Islet precursor cell (in vitro differentiated cells): ENCODE data around the gene ZNF148.

Experiments used
- DNase-seq: peaks from one replicate; pipeline ENCODE4 v3.0.0-alpha.2; 2018

Gene ZNF148

GRCh38 chr3:125213364-125213755 lies 161.8 kb downstream of the ZNF148 start:
- DNase-seq: no peak

DNA sequence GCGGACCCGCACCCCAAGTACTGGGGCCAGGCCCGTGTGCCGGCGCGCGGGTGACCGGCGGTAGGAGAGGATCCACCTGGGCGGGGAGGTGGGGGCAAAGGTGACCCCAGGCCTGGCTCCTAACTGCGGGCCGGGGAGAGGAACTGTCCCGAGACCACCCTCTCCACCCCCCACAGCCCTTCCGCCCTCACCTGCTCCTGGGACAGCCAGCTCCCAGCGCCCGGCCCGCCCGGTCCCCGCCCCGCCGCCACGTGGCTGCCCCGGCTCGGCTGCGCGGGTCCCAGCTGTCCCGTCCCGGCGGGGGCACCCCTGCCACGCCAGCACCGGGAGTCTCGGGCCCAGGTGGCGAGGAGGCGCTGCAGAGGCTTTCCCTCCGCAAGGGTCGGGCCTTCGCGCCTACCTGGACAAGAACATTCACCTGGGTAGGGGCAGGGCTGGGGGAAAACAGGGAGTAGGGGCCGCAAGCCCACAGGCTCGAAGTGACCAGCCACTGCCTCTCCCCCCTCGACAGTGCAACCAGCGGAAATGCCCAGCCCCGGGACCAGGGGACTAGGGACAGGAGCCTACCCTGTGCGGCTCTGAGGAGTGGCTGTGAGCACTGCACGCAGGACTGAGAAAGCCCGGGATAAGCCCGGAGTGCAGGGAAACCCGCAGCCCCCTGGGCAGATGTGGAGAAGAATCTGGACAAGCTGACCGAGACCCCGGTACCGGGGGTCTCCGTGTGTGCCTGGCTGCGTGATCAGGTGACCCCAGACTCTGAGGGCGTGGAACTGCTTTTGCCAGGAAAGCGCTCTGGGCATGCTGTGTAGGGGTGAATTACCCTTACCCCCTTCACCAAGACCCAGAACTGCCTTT lies 162.4 kb downstream of the ZNF148 start, which contains the start of gene SLC12A8:
SLC12A8 (minus strand) TSS at position 240 of the 855 bp plus-strand sequence. CDS start 1,399 bp downstream, outside the sequence.
- DNase-seq: peak; percentile 69

- no peak for DNase-seq
Observed at GRCh38 chr3:125212091-125212508, 163.0 kb downstream of the ZNF148 start.

DNA sequence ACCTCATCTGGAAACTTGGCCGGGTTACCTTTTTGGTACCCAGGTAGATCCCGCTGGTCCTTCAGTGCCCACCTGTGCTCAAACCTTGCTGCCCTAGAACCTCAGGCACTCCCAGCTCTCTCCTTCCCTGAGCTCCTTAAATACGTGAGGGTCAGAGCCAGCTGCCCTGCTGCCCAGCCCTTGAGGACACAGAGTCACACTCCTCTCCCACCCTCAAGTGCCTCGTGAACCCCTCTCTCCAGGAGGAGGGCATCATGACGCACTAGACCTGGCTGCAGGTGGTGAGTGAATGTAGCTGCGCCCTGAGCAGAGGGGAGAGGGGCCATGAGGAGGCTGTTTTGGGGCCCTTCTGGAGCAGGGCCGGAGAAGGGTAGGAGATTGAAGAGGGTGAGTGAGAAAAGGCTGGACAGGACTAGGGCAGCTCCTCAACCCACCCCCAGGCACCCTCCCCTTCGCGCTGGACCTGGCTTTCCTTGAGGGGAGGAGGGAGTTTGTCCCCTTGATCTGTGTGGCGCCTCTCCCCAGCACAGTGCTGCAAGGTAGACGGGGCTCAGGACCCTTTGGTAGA lies 163.5 kb downstream of the ZNF148 start:
- DNase-seq: no peak

DNA sequence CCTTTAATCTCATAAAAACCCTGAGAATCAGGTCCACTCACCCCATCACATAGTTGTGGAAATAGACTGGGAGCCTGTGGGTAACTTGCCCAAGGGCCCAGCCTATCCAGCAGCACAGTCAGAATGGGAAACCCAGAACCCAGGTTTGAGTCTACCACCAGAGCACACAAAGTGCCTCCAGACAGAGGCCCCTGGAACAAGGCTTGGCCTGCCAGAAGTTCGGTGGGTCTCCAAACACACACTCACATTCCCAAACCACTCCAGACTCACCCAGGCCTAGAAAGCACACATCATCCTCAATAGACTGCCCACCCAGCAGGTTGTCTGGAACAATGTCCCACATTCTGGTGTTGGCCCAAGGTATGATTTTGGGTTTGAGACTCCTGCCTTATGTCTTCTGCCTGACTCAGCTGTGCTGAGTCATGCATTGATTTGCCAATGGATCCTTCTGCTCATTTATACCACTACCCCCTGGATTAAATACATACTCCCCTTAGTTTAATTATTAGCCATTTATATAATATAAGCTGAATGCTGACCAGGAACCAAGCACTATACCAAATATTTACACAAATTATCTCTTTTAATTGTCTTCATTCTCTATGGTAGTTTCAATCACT lies 167.1 kb downstream of the ZNF148 start:
- DNase-seq: no peak

- no peak for DNase-seq
Observed at GRCh38 chr3:125207507-125207906, 167.6 kb downstream of the ZNF148 start.

GRCh38 chr3:125206934-125207333 lies 168.2 kb downstream of the ZNF148 start:
- no peak for DNase-seq

GRCh38 chr3:125203731-125204130 lies 171.4 kb downstream of the ZNF148 start:
- no peak for DNase-seq

DNA sequence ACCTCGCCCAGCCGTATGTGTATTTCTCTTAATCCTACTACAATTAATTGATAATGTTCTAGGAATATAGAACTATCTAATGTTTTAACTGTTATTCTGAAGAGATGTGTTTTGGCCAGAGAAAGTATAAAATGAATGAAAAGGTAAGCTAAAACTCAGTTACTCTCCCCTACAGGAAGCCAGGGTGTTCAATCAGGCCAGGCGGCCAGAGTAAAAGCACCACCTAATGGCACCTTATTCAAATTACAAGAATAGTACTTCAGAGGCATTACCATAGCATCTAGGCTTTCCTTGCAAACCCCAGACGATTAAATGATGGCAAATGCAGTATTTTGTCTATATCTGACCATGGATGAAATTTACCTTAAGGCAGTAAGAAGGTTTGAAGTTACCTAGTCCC lies 172.9 kb downstream of the ZNF148 start:
- DNase-seq: no peak

DNA sequence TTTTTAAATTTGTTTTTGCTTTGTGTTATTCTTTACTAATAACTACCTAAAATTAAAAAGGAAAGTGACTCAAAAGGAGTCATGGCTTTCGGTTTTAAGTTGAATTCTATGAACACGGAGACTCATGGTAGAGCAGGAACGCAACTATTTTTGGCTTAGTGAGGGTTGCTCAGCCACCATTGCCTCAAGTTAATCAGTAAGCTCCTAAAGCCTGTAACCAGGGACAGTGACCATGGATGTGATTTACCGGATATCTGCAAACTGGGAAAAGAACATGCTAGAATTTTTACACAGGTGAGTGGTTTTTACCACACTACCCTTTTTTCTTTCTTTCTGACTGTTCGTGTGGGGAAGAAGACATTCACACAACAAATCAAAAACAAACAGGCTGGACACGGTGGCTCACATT lies 174.4 kb downstream of the ZNF148 start:
- DNase-seq: no peak

DNA sequence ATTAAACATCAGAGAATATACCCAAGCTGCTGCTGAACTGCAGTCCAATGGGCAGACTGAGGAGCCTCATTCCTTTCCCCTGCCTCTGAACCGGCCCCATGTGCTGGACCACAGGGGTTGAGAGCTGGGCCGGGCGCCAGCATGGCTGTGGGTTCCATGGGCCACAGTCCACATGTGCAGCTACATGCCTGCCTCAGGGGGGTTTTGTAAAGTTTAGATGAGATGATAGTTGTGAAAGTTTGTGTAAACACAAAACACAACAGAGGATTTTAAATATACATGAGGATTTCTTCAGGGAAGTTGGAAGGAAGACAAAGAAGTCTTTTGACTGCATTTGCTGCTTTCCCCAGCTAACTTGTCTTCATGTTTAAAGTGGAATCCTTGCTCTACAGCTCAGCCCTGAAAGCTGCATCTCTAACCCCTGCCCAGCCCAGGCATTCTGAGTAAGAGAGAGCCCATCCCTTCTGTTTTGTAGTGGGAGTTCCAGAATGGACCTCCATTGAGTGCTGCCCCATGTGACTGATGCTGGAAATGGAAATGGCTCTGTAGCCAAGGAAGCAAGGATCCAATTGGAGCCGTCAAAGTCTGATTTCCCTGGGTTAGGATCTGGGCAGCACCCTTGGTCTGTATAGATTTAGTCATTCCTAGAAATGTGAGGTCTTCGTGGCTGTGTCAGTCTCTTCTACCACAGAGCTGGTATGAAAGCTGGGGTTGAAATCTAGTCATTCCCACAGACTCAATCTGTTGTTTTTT lies 180.1 kb downstream of the ZNF148 start:
- DNase-seq: no peak

DNA sequence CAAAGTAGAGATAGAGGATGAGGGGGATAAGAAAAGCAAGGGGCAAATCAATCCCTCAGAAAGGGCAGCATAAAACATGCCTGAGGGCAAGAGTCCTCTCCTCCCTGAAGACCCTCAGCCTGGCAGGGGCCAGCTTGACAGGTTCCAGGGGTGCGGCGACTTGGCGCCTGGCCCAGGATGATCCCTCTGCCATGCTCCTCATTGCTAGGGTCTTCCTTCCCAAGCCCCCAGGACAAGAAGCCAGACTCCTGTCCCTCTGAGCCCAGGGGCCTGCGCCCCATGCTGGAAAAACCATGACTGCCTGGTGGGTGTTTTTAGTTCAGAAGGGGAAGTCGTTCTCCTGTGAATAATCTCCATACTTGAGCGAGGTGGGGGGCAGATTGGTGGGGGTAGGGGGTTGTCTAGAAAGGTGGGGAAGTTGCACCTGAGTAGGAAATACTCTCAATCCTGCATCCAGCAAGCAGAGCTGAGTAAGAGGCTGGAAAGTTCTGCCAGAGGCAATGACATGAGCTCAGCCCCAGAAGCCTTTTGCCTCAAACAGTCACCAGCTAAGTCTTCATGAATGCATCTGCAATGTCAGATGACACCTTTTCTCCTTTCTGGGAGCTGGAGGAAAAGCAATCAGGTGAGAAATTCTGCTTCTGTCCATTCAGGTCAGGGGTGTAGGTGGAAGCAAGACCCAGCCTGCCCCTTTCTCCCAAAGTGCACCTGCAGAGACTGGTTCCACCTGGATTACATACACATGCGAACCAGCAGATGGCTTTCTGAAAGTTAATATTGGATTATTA lies 180.9 kb downstream of the ZNF148 start:
- DNase-seq: no peak

- peak; percentile 73 for DNase-seq
Observed at GRCh38 chr3:125192190-125193035, 182.7 kb downstream of the ZNF148 start.

- DNase-seq: no peak
Observed at GRCh38 chr3:125191730-125192129, 183.4 kb downstream of the ZNF148 start.

DNA sequence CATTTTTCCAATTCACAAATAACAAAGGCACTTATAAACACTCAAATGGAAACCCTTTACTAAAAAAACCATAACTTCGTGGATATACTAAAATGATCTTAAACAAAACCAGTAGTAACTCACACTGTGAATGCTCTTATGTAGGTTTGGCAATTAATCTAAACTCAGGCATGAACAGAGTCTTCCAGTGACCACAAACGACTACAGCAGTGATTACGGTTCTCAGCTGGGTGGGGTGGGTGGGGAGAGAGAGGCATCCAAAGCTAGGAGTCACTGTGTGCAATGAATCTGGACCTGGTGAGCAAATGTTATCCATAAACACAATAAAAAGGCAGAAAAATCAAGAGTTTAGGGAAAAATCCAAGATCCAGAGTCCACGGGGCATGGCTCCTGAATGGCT lies 183.9 kb downstream of the ZNF148 start:
- no peak for DNase-seq

DNA sequence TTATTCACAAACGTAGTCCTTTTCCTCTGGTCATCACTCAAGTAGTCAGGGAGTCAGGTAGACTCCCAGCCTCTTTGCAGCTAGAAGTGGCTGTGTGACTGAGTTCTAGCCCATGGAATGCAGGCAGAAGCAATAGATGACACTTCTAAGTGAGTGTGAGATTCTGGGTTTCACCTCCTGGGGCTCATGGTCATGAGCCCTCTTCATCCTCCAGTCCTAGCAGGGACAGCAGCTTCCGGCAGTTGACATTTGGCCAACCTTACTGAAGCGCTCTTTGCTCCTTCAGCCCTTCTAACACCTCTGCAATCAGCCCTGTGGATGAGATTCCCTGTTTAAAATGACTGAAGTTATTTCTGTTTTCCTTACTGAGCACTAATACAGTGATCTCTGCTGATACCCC lies 184.3 kb downstream of the ZNF148 start:
- DNase-seq: no peak

GRCh38 chr3:125189378-125190165 lies 185.6 kb downstream of the ZNF148 start:
- DNase-seq: no peak

DNA sequence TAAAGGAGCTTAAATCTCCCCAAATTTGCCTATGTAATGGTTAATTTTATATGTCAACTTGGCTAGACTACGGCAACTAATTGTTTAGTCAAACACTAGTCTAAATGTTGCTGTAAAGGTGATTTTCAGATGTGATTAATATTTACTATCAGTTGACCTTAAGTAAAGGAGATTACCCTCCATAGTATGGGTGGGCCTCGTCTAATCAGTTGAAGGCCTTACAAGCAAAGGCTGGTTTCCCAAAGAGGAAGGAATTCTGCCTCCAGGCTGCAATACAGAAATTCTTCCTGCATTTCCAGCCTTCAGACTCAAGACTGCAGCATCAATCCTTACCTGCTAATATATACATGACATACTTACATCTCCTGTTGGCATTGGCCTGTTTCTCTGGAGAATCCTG lies 186.2 kb downstream of the ZNF148 start:
- DNase-seq: no peak

DNA sequence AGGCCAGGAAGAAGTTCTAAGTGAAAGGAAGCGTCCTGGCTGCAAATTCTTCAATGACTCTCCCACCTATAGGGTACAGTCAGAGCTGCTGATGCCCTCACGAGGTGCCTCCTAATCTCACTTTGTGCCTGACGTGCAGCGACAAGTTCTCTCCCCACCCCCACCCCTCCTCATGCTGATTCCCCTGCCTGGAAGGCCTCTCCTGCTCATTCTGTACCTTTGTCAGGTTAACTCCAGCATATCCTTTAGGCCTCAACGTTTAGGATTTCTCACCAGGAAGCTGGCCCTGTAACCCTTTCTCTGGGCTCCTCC lies 187.6 kb downstream of the ZNF148 start:
- DNase-seq: no peak

DNA sequence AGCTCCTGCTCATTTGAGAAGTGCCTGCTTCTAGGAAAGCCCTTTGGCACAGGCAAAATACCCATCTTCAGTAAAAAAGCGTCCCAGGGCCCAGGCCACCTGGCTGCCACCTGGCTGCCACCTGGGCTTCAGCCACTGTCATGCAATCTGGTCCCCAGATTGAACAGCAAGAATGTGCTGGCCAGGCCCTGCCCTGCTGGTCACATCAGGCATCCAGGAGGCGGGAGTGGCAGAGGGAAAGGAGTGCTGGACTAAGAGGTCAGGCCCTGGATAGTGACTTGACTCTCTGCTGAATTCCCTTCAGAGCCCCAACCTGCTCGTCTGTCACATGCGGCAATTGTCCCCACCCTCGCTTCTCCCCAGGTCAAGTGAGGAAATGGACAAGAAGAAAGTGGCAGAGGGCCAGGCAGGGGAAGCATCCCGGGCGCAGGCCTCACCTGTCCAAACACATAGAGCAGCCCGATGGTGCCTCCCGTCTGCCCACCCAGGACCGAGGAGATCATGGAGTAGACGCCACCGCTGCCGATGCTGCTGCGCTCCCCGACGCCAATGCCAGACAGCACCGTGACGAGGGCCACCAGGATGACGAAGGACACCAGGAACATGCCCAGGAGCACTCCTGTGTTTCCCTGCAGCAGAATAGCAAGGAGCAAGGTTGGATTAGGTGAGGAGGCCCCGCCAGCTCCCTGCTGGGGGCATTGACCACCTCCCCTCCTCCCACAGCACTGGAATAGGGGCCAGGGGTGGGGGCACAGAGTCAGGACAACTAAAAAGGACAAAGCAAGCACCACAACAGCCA lies 188.1 kb downstream of the ZNF148 start:
- no peak for DNase-seq
